GM12878 (cell line): Measurements from ENCODE around the gene IL17RA. TPM values are rescaled to one million over a fixed set of nuclear protein-coding genes. Genes with fewer than 3 reads are reported as not detected.

Experiments used
- ATAC-seq: fragments of 200-7000 bp; cut with Tn5 transposase; 3 replicates; pipeline ENCODE4 v1.9.1; 2020; ENCODE audit warnings: mild to moderate bottlenecking, moderate library complexity
- BruUV-seq: library from RNA; stranded (reverse); fragments of 400-500 nt; replicated peaks from 2 replicates; lab custom pipeline; 2021; lab: Mats Ljungman, UMichigan
- CTCF ChIA-PET: fragments of 300-600 bp; sonication (Branson Sonifier 250); formaldehyde crosslinking; extraction: SDS; loops from one replicate; lab custom pipeline; 2021; ENCODE audit warnings: inconsistent platforms; lab: Yijun Ruan, JAX
- POLR2A ChIA-PET: fragments of 350-600 bp; formaldehyde crosslinking; extraction: SDS; loops from one replicate; lab custom pipeline; 2021; ENCODE audit warnings: inconsistent platforms; lab: Charles Lee
- RAD21 ChIA-PET: fragments of 300-600 bp; sonication (Branson Sonifier 250); formaldehyde crosslinking; loops from one replicate; lab custom pipeline; 2023; ENCODE audit warnings: antibody characterized with exemption; ENCODE audit not compliant: unreplicated experiment; lab: Charles Lee
- SMC1A ChIA-PET: fragments of 300-600 bp; sonication (Branson Sonifier 250); formaldehyde crosslinking; loops from one replicate; lab custom pipeline; 2023; ENCODE audit not compliant: unreplicated experiment, uncharacterized antibody; lab: Charles Lee
- DNase-seq: peaks from one replicate; pipeline ENCODE4 v3.0.0-alpha.2; 2011; ENCODE audit warnings: low read depth, low spot score
- FAIRE-seq: peaks from 3 replicates; lab custom pipeline; 2011; peaks lifted over from hg19 to GRCh38; lab: Jason Lieb, UNC
- H2AFZ ChIP-seq: 2 replicates; pipeline ENCODE4 v1.6.0; 2011; ENCODE audit warnings: low read depth, low read length, control low read depth; ENCODE audit not compliant: control insufficient read depth
- H3K27ac ChIP-seq: 2 replicates; pipeline ENCODE4 v1.5.1; 2011; ENCODE audit warnings: control low read depth; ENCODE audit not compliant: control insufficient read depth, insufficient read depth
- H3K27me3 ChIP-seq, 2 experiments: replicated peaks in 1 of 2; 2 replicates each; pipeline versions ENCODE4 v1.6.0 to v1.6.1; 2011; ENCODE audit warnings: low read length in 1 of 2; ENCODE audit not compliant: control insufficient read depth in 2 of 2, insufficient read depth in 2 of 2
- H3K36me3 ChIP-seq, 2 experiments: 2 replicates each; pipeline ENCODE4 v1.5.1; 2011; ENCODE audit warnings: low read length in 1 of 2; ENCODE audit not compliant: control insufficient read depth in 2 of 2, insufficient read depth in 2 of 2
- H3K4me1 ChIP-seq: 2 replicates; pipeline ENCODE4 v1.6.1; 2011; ENCODE audit warnings: mild to moderate bottlenecking, low read length, moderate library complexity, mixed read lengths; ENCODE audit not compliant: control insufficient read depth, insufficient read depth
- H3K4me2 ChIP-seq: 2 replicates; pipeline ENCODE4 v1.6.0; 2011; ENCODE audit warnings: control low read depth; ENCODE audit not compliant: control insufficient read depth, insufficient read depth
- H3K4me3 ChIP-seq: fragments of 200-600 bp; sonication (generic); 2 replicates; pipeline ENCODE4 v1.5.1; 2016
- H3K79me2 ChIP-seq: 2 replicates; pipeline ENCODE4 v1.6.0; 2011; ENCODE audit warnings: low read length; ENCODE audit not compliant: control insufficient read depth, insufficient read depth
- H3K9ac ChIP-seq: 2 replicates; pipeline ENCODE4 v1.8.0; 2011; ENCODE audit warnings: low read length, control low read depth, mixed read lengths; ENCODE audit not compliant: control insufficient read depth, insufficient read depth
- H3K9me3 ChIP-seq: replicated peaks from 3 replicates; pipeline ENCODE4 v1.5.1; 2011; ENCODE audit warnings: mild to moderate bottlenecking, low read length; ENCODE audit not compliant: control insufficient read depth, insufficient read depth
- H4K20me1 ChIP-seq: 2 replicates; pipeline ENCODE4 v1.6.0; 2011; ENCODE audit not compliant: control insufficient read depth, insufficient read depth
- CEBPB ChIP-seq, 2 experiments: fragments of 150-350 bp in 1 of 2; IDR thresholded peaks; 2 replicates each; pipeline ENCODE4 v1.6.1; 2012 to 2014; ENCODE audit warnings: low read depth in 2 of 2, low read length in 2 of 2, borderline replicate concordance in 1 of 2, inconsistent platforms in 1 of 2
- EGR1 ChIP-seq, 2 experiments: IDR thresholded peaks; 1 replicate in 1 of 2; 2 replicates in 1 of 2; pipeline ENCODE4 v1.6.1; 2011 to 2012; ENCODE audit warnings: low read depth in 2 of 2, low read length in 2 of 2, borderline replicate concordance in 1 of 2, mild to moderate bottlenecking in 1 of 2, moderate library complexity in 1 of 2
- NR2C1 ChIP-seq: fragments of 450-650 bp; IDR thresholded peaks from 2 replicates; pipeline ENCODE4 v1.6.1; 2017; ENCODE audit warnings: antibody characterized with exemption, mild to moderate bottlenecking, moderate library complexity
- RELB ChIP-seq: fragments of 450-650 bp; IDR thresholded peaks from 2 replicates; pipeline ENCODE4 v1.6.1; 2017; ENCODE audit warnings: low read depth, mild to moderate bottlenecking, moderate library complexity
- SREBF2 ChIP-seq: IDR thresholded peaks from 2 replicates; pipeline ENCODE4 v1.6.1; 2012; ENCODE audit warnings: mild to moderate bottlenecking, low read length
- WGBS: methylation state at CpG from one replicate; pipeline ENCODE4 v1.1.6; 2016; ENCODE audit warnings: low lambda C conversion rate; ENCODE audit not compliant: insufficient replicate concordance, insufficient coverage; ENCODE audit errors: missing lambda C conversion rate; 5-methylcytosine and 5-hydroxymethylcytosine counted together
- in situ Hi-C: fragments of 300-500 bp; cut with MboI; formaldehyde crosslinking; loops from 9 replicates; pipeline ENCODE4 v1.14.3; 2018; ENCODE audit warnings: mixed read lengths
- intact Hi-C: fragments of 100-400 bp; cut with micrococcal nuclease; formaldehyde crosslinking; loops from one replicate; pipeline ENCODE4 v1.14.2; 2022; ENCODE audit not compliant: unreplicated experiment
- polyA plus RNA-seq, 11 experiments: library from polyadenylated mRNA; depleted of rRNA in 4 of 11; unstranded in 6 of 11; stranded (reverse) in 5 of 11; fragments of >200 nt; fragmentation: Nextera tagmentation in 4 of 11; fragmentation: Illumina TruSeq in 1 of 11; extraction: Ambion mirVana in 4 of 11; extraction: Trizol in 1 of 11; gene quantifications; 1 replicate in 1 of 11; 2 replicates in 10 of 11; pipeline versions ENCODE4 v1.2.1 to v1.2.3, GENCODE V29; 2011 to 2016; ENCODE audit warnings: inconsistent platforms in 2 of 11, missing spikeins in 2 of 11, low read depth in 1 of 11
- total RNA-seq, 4 experiments: library from RNA; depleted of rRNA in 3 of 4; stranded (reverse); fragments of >200 nt in 3 of 4; fragmentation: Illumina TruSeq in 1 of 4; extraction: Trizol in 1 of 4; gene quantifications; 2 replicates each; pipeline versions ENCODE4 v1.2.1 to v1.2.3, GENCODE V29; 2013 to 2021

Gene IL17RA
- total and polyA plus RNA-seq, 10 of the 15 experiments (the other 5 are each of a cell fraction or from before 2014, with no cell fraction given), result 0.71 to 10.2 (median 4.2) TPM

GRCh38 chr22:17083811-17084441 is 874 bp upstream of the IL17RA start:
- no peaks in the 10 kb centered on the region for H3K27me3 ChIP-seq
- peak overlapping the region; percentile 88 for H2AFZ ChIP-seq
- POLR2A ChIA-PET, result interaction anchor here (0.6 kb wide), 1 partner anchor 501 kb away, joined by 5 read pairs; no protein-coding TSS in a partner anchor
- DNase-seq (no peak), ATAC-seq (no peak), FAIRE-seq (no peak)
- in situ Hi-C loops (no loop called here), intact Hi-C loops (loop anchor here (10.0 kb wide), 1 partner anchor 279 kb away; no protein-coding TSS in a partner anchor)
- H3K4me3 ChIP-seq, result no peak overlapping the region
- H3K9ac ChIP-seq, result no peak overlapping the region
- H3K9me3 ChIP-seq, result no peaks in the 10 kb centered on the region
- CTCF ChIA-PET, result interaction anchor here (1.2 kb wide), 1 partner anchor 88 kb away, joined by 3 read pairs; no protein-coding TSS in a partner anchor
- H3K4me1 ChIP-seq, result peaks cover 19% of the 10 kb centered on the region
- SMC1A ChIA-PET, result interaction anchor here (1.0 kb wide), 1 partner anchor 72 kb away, joined by 3 read pairs; no protein-coding TSS in a partner anchor
- RAD21 ChIA-PET, result no interaction called here
- TF ChIP-seq SREBF2 (no peak), EGR1 (IDR thresholded peaks at IDR 0.05; ENCODE audit: borderline replicate concordance in 1 of 2, low read depth in 2 of 2, low read length in 2 of 2) (no peak), CEBPB (IDR thresholded peaks at IDR 0.05; ENCODE audit: borderline replicate concordance in 1 of 2, low read depth in 2 of 2, low read length in 2 of 2) (no peak), NR2C1 (no peak), RELB (no peak)
- no peak overlapping the region for H3K27ac ChIP-seq
- BruUV-seq, result no TSS peak
- whole genome bisulfite sequencing, result 97% methylated on average over 33 of the region's 33 CpGs
- peak overlapping the region; percentile 70 for H3K4me2 ChIP-seq
- H3K79me2 ChIP-seq, result peaks cover 10% of the 10 kb centered on the region
- H4K20me1 ChIP-seq, result no peaks in the 10 kb centered on the region
- no peaks in the 10 kb centered on the region for H3K36me3 ChIP-seq
